Neural cell (in vitro differentiated cells): ENCODE results near the gene MAP3K20. TPM values are rescaled to one million over a fixed set of nuclear protein-coding genes. Genes with fewer than 3 reads are reported as not detected.

Experiments used
- H2AFZ ChIP-seq: fragments of 200-600, 300-800 bp; sonication (generic), shearing (Covaris generic); 2 replicates; pipeline ENCODE4 v1.6.0; 2014; ENCODE audit warnings: low read depth, mild to moderate bottlenecking, antibody characterized with exemption, low read length, moderate library complexity
- H3F3A ChIP-seq: fragments of 200-600 bp; shearing (Covaris generic); 2 replicates; pipeline ENCODE4 v1.6.1; 2016; ENCODE audit warnings: mild to moderate bottlenecking, moderate library complexity, mixed read lengths, antibody characterized with exemption, low read length; ENCODE audit not compliant: insufficient read depth, poor library complexity, severe bottlenecking
- H3K27ac ChIP-seq: fragments of 200-600, 300-800 bp; sonication (generic), shearing (Covaris generic); 2 replicates; pipeline ENCODE4 v1.5.1; 2014; ENCODE audit warnings: mild to moderate bottlenecking, low read length, moderate library complexity
- H3K27me3 ChIP-seq: fragments of 300-800, 200-600 bp; sonication (generic), shearing (Covaris generic); 2 replicates; pipeline ENCODE4 v1.6.0; 2014; ENCODE audit warnings: mild to moderate bottlenecking, low read depth, low read length, moderate library complexity; ENCODE audit not compliant: insufficient read depth
- H3K36me3 ChIP-seq: fragments of 300-800, 200-600 bp; sonication (generic), shearing (Covaris generic); 2 replicates; pipeline ENCODE4 v1.5.1; 2014; ENCODE audit warnings: mild to moderate bottlenecking, antibody characterized with exemption, low read length, moderate library complexity; ENCODE audit not compliant: insufficient read depth
- H3K4me2 ChIP-seq: fragments of 300-800, 200-600 bp; sonication (generic), shearing (Covaris generic); 2 replicates; pipeline ENCODE4 v1.6.0; 2014; ENCODE audit warnings: mild to moderate bottlenecking, low read length
- H3K4me3 ChIP-seq: fragments of 300-800, 200-600 bp; sonication (generic), shearing (Covaris generic); 2 replicates; pipeline ENCODE4 v1.5.1; 2014; ENCODE audit warnings: mild to moderate bottlenecking, low read length, moderate library complexity
- H3K79me2 ChIP-seq: fragments of 200-600 bp; shearing (Covaris generic); replicated peaks from 2 replicates; pipeline ENCODE4 v1.6.0; 2014; ENCODE audit warnings: mild to moderate bottlenecking, low read length, moderate library complexity; ENCODE audit not compliant: insufficient read depth
- H3K9ac ChIP-seq: fragments of 300-800, 200-600 bp; sonication (generic), shearing (Covaris generic); 2 replicates; pipeline ENCODE4 v1.6.1; 2016; ENCODE audit warnings: mild to moderate bottlenecking, low read length, mixed read lengths
- H3K9me2 ChIP-seq: fragments of 200-600 bp; shearing (Covaris generic); 2 replicates; pipeline ENCODE4 v1.6.1; 2016; ENCODE audit warnings: mild to moderate bottlenecking, low read length, mixed read lengths; ENCODE audit not compliant: insufficient read depth
- H3K9me3 ChIP-seq: fragments of 200-600, 300-800 bp; sonication (generic), shearing (Covaris generic); 2 replicates; pipeline ENCODE4 v1.6.1; 2016; ENCODE audit warnings: mild to moderate bottlenecking, mixed run types, low read length, moderate library complexity, mixed read lengths
- H4K20me1 ChIP-seq: fragments of 200-600 bp; shearing (Covaris generic); 2 replicates; pipeline ENCODE4 v1.6.1; 2016; ENCODE audit warnings: mild to moderate bottlenecking, mixed run types; ENCODE audit not compliant: insufficient read depth
- CTCF ChIP-seq: fragments of 450-650 bp; IDR thresholded peaks from 2 replicates; pipeline ENCODE4 v1.5.1; 2014; ENCODE audit warnings: antibody characterized with exemption, mild to moderate bottlenecking, moderate library complexity; ENCODE audit not compliant: poor library complexity, severe bottlenecking
- EP300 ChIP-seq: fragments of 450-650 bp; conservative IDR thresholded peaks from 2 replicates; pipeline ENCODE4 v1.6.1; 2014; ENCODE audit warnings: antibody characterized with exemption, mild to moderate bottlenecking, moderate library complexity; ENCODE audit not compliant: poor library complexity, severe bottlenecking
- EZH2 ChIP-seq: fragments of 200-600, 300-800 bp; shearing (Covaris generic), sonication (generic); IDR thresholded peaks from 2 replicates; pipeline ENCODE4 v1.6.1; 2014; ENCODE audit warnings: antibody characterized with exemption, low read length, borderline replicate concordance, mild to moderate bottlenecking; ENCODE audit not compliant: insufficient read depth, poor library complexity, severe bottlenecking
- MXI1 ChIP-seq: fragments of 450-650 bp; conservative IDR thresholded peaks from 2 replicates; pipeline ENCODE4 v1.6.1; 2014; ENCODE audit warnings: antibody characterized with exemption, mild to moderate bottlenecking; ENCODE audit not compliant: poor library complexity, severe bottlenecking
- POLR2AphosphoS5 ChIP-seq: IDR thresholded peaks from 2 replicates; pipeline ENCODE4 v1.6.1; 2012
- RAD21 ChIP-seq: fragments of 450-650 bp; conservative IDR thresholded peaks from 2 replicates; pipeline ENCODE4 v1.6.1; 2014; ENCODE audit warnings: antibody characterized with exemption, mild to moderate bottlenecking, moderate library complexity
- REST ChIP-seq: IDR thresholded peaks from 2 replicates; pipeline ENCODE4 v1.6.1; 2012; ENCODE audit warnings: borderline replicate concordance
- SMC3 ChIP-seq: fragments of 450-650 bp; conservative IDR thresholded peaks from 2 replicates; pipeline ENCODE4 v1.6.1; 2014; ENCODE audit warnings: antibody characterized with exemption, mild to moderate bottlenecking, moderate library complexity; ENCODE audit not compliant: poor library complexity
- TAF1 ChIP-seq: IDR thresholded peaks from 2 replicates; pipeline ENCODE4 v1.6.1; 2012; ENCODE audit warnings: low read depth
- polyA plus RNA-seq: library from polyadenylated mRNA; depleted of rRNA; stranded (reverse); fragments of >200 nt; gene quantifications from 2 replicates; pipeline ENCODE4 v1.2.3, GENCODE V29; 2014

MAP3K20 gene
- polyA plus RNA-seq, 1 donor from 2014 or later = 0.48 TPM

- no peaks in the 10 kb centered on the region for H3F3A ChIP-seq
- H3K27ac ChIP-seq = no peak overlapping the region
- H3K4me2 ChIP-seq = no peak overlapping the region
- no peaks in the 10 kb centered on the region for H3K9me2 ChIP-seq
- TF ChIP-seq REST (no peak), MXI1 (no peak), CTCF (no peak), RAD21 (no peak), EZH2 (no peak), TAF1 (no peak), POLR2AphosphoS5 (no peak), EP300 (no peak), SMC3 (no peak)
- H2AFZ ChIP-seq = no peak overlapping the region
- no peak overlapping the region for H3K4me3 ChIP-seq
- H4K20me1 ChIP-seq = no peaks in the 10 kb centered on the region
- no peak overlapping the region for H3K9ac ChIP-seq
- H3K79me2 ChIP-seq = no peaks in the 10 kb centered on the region
- H3K36me3 ChIP-seq = no peaks in the 10 kb centered on the region
- H3K9me3 ChIP-seq = no peaks in the 10 kb centered on the region
- H3K27me3 ChIP-seq = no peaks in the 10 kb centered on the region
Measured at GRCh38 chr2:173196638-173197037, 121.0 kb downstream of the MAP3K20 start.

- no peak overlapping the region for H3K27ac ChIP-seq
- H3K9me3 ChIP-seq = no peaks in the 10 kb centered on the region
- H3K9me2 ChIP-seq = no peaks in the 10 kb centered on the region
- H2AFZ ChIP-seq = no peak overlapping the region
- no peaks in the 10 kb centered on the region for H3K36me3 ChIP-seq
- H3K4me2 ChIP-seq = no peak overlapping the region
- H3K4me3 ChIP-seq = no peak overlapping the region
- no peaks in the 10 kb centered on the region for H3F3A ChIP-seq
- no peaks in the 10 kb centered on the region for H3K79me2 ChIP-seq
- H4K20me1 ChIP-seq = no peaks in the 10 kb centered on the region
- TF ChIP-seq EZH2 (no peak), MXI1 (no peak), RAD21 (no peak), TAF1 (no peak), CTCF (no peak), REST (no peak), EP300 (no peak), POLR2AphosphoS5 (no peak), SMC3 (no peak)
- no peaks in the 10 kb centered on the region for H3K27me3 ChIP-seq
- no peak overlapping the region for H3K9ac ChIP-seq
Measured at GRCh38 chr2:173198327-173198726, 122.7 kb downstream of the MAP3K20 start.
